GM23338 (cell line): ENCODE data around the gene MAP4K4. TPM values are rescaled to one million over a fixed set of nuclear protein-coding genes. Genes with fewer than 3 reads are reported as not detected.

ENCODE experiments used
- ATAC-seq: fragments of 200-7000 bp; cut with Tn5 transposase; 3 replicates; pipeline ENCODE4 v1.9.1; 2020
- DNase-seq: peaks from one replicate; pipeline ENCODE4 v3.0.0-alpha.2; 2015; ENCODE audit warnings: low spot score
- H2AFZ ChIP-seq: fragments of 200-600 bp; sonication (generic); 2 replicates; pipeline ENCODE4 v1.8.0; 2016; ENCODE audit warnings: antibody characterized with exemption, mild to moderate bottlenecking, moderate library complexity
- H3F3A ChIP-seq: fragments of 200-600 bp; sonication (generic); replicated peaks from 2 replicates; pipeline ENCODE4 v1.8.0; 2017; ENCODE audit warnings: antibody characterized with exemption, mixed run types, low read depth
- H3K27ac ChIP-seq: fragments of 200-600 bp; sonication (generic); 2 replicates; pipeline ENCODE4 v1.6.1; 2016; ENCODE audit warnings: low read depth
- H3K27me3 ChIP-seq: fragments of 200-600 bp; sonication (generic); 2 replicates; pipeline ENCODE4 v1.8.0; 2016; ENCODE audit warnings: mild to moderate bottlenecking, mixed run types, moderate library complexity; ENCODE audit not compliant: insufficient read depth
- H3K36me3 ChIP-seq: fragments of 200-600 bp; sonication (generic); 2 replicates; pipeline ENCODE4 v1.8.0; 2016; ENCODE audit warnings: mild to moderate bottlenecking; ENCODE audit not compliant: insufficient read depth
- H3K4me1 ChIP-seq: fragments of 200-600 bp; sonication (generic); 2 replicates; pipeline ENCODE4 v1.8.0; 2016; ENCODE audit warnings: mild to moderate bottlenecking, moderate library complexity; ENCODE audit not compliant: insufficient read depth
- H3K4me2 ChIP-seq: fragments of 200-600 bp; sonication (generic); 2 replicates; pipeline ENCODE4 v1.7.1; 2017; ENCODE audit warnings: mixed run types
- H3K4me3 ChIP-seq: fragments of 200-600 bp; sonication (generic); 2 replicates; pipeline ENCODE4 v1.6.1; 2016; ENCODE audit warnings: mixed run types
- H3K79me2 ChIP-seq: fragments of 200-600 bp; sonication (generic); replicated peaks from 2 replicates; pipeline ENCODE4 v1.8.0; 2017; ENCODE audit warnings: mild to moderate bottlenecking; ENCODE audit not compliant: insufficient read depth
- H3K9me2 ChIP-seq: fragments of 200-600 bp; sonication (generic); 2 replicates; pipeline ENCODE4 v1.8.0; 2017; ENCODE audit not compliant: insufficient read depth
- H4K20me1 ChIP-seq: fragments of 200-600 bp; sonication (generic); replicated peaks from 2 replicates; pipeline ENCODE4 v1.8.0; 2017; ENCODE audit warnings: mild to moderate bottlenecking; ENCODE audit not compliant: insufficient read depth
- H3K27ac Mint-ChIP-seq: 2 replicates; pipeline ENCODE4 v1.8.0; 2020; ENCODE audit warnings: inconsistent platforms, mild to moderate bottlenecking, moderate library complexity, mixed read lengths
- H3K27me3 Mint-ChIP-seq: 3 replicates; pipeline ENCODE4 v1.8.0; 2022; ENCODE audit warnings: low read depth, mild to moderate bottlenecking, moderate library complexity, mixed read lengths, inconsistent platforms; ENCODE audit not compliant: insufficient read depth, poor library complexity
- H3K36me3 Mint-ChIP-seq: 3 replicates; pipeline ENCODE4 v1.8.0; 2021; ENCODE audit warnings: low read depth, mild to moderate bottlenecking, inconsistent platforms, moderate library complexity, mixed read lengths
- H3K4me1 Mint-ChIP-seq: 3 replicates; pipeline ENCODE4 v1.8.0; 2020; ENCODE audit warnings: mild to moderate bottlenecking, inconsistent platforms, mixed read lengths
- H3K4me3 Mint-ChIP-seq: 3 replicates; pipeline ENCODE4 v1.8.0; 2021; ENCODE audit warnings: moderate library complexity, mild to moderate bottlenecking, inconsistent platforms, mixed read lengths
- H3K9me3 Mint-ChIP-seq: 3 replicates; pipeline ENCODE4 v1.8.0; 2020; ENCODE audit warnings: moderate library complexity, mild to moderate bottlenecking, inconsistent platforms, mixed read lengths
- EZH2 ChIP-seq: fragments of 200-600 bp; sonication (generic); IDR thresholded peaks from one replicate; pipeline ENCODE4 v1.8.0; 2017; ENCODE audit warnings: antibody characterized with exemption, mild to moderate bottlenecking, low read depth; ENCODE audit not compliant: unreplicated experiment
- EZH2phosphoT487 ChIP-seq: fragments of 200-600 bp; sonication (generic); IDR thresholded peaks from one replicate; pipeline ENCODE4 v1.8.1; 2018; ENCODE audit warnings: antibody characterized with exemption; ENCODE audit not compliant: unreplicated experiment
- NANOG ChIP-seq: IDR thresholded peaks from 2 replicates; pipeline ENCODE4 v1.6.1; 2016; ENCODE audit warnings: antibody characterized with exemption, borderline replicate concordance
- POLR2AphosphoS5 ChIP-seq: IDR thresholded peaks from 2 replicates; pipeline ENCODE4 v1.6.1; 2016; ENCODE audit warnings: antibody characterized with exemption, low read depth
- ZNF331 ChIP-seq: fragments of 250-450 bp; sonication (Bioruptor Pico); IDR thresholded peaks from 2 replicates; pipeline ENCODE4 v1.5.0; 2020; ENCODE audit warnings: low read depth, mild to moderate bottlenecking, moderate library complexity
- polyA plus RNA-seq: library from polyadenylated mRNA; unstranded; fragments of >200 nt; fragmentation: Nextera tagmentation; extraction: Ambion mirVana; gene quantifications from 2 replicates; pipeline ENCODE4 v1.2.1, GENCODE V29; 2016
- total RNA-seq: library from RNA; depleted of rRNA; stranded (reverse); fragments of >200 nt; shearing (Covaris generic); gene quantifications from 2 replicates; pipeline ENCODE4 v1.2.3, GENCODE V29; 2014
- TF ChIP-seq, protein P1 (sequence below): IDR thresholded peaks from one replicate; pipeline ENCODE4 v1.6.1; 2018; ENCODE audit warnings: antibody characterized with exemption; ENCODE audit not compliant: unreplicated experiment
- TF ChIP-seq, protein P2 (sequence below): IDR thresholded peaks from 2 replicates; pipeline ENCODE4 v1.6.1; 2016; ENCODE audit warnings: antibody characterized with exemption
- TF ChIP-seq, protein P3 (sequence below), 2 experiments: fragments of 200-600 bp in 1 of 2; sonication (generic) in 1 of 2; conservative IDR thresholded peaks; 2 replicates each; pipeline versions ENCODE4 v1.5.1 to v1.6.1; 2016 to 2017; ENCODE audit warnings: antibody characterized with exemption in 2 of 2, low read depth in 2 of 2, mild to moderate bottlenecking in 2 of 2, moderate library complexity in 1 of 2

The MAP4K4 gene
- total and polyA plus RNA-seq, 2 experiments from 2014 or later: 34.6 to 99.2 TPM

DNA sequence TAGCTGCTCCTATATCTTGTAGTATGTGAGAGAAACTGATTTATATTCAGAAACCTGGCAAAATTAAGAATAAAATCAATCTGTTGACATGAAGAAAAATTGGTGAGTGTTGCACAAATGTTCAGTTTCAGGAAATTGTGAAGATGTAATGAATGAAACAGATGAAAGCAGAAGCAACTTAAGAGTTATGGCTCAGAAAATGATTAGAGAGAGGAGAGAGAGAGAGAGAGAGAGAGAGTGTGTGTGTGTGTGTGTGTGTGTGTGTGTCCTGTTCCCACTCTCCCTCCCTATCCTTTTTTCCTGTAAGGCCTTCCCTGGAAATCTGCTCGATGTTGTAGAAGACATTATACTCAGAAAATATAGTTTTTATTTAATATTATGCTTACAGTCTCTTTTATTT is 31.4 kb downstream of the MAP4K4 start (continued):
- TF ChIP-seq, protein P1, sequence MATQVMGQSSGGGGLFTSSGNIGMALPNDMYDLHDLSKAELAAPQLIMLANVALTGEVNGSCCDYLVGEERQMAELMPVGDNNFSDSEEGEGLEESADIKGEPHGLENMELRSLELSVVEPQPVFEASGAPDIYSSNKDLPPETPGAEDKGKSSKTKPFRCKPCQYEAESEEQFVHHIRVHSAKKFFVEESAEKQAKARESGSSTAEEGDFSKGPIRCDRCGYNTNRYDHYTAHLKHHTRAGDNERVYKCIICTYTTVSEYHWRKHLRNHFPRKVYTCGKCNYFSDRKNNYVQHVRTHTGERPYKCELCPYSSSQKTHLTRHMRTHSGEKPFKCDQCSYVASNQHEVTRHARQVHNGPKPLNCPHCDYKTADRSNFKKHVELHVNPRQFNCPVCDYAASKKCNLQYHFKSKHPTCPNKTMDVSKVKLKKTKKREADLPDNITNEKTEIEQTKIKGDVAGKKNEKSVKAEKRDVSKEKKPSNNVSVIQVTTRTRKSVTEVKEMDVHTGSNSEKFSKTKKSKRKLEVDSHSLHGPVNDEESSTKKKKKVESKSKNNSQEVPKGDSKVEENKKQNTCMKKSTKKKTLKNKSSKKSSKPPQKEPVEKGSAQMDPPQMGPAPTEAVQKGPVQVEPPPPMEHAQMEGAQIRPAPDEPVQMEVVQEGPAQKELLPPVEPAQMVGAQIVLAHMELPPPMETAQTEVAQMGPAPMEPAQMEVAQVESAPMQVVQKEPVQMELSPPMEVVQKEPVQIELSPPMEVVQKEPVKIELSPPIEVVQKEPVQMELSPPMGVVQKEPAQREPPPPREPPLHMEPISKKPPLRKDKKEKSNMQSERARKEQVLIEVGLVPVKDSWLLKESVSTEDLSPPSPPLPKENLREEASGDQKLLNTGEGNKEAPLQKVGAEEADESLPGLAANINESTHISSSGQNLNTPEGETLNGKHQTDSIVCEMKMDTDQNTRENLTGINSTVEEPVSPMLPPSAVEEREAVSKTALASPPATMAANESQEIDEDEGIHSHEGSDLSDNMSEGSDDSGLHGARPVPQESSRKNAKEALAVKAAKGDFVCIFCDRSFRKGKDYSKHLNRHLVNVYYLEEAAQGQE: no peak
- TF ChIP-seq EZH2phosphoT487 (no peak), POLR2AphosphoS5 (no peak), ZNF331 (CRISPR knock-in tag) (no peak)
- TF ChIP-seq, protein P2, sequence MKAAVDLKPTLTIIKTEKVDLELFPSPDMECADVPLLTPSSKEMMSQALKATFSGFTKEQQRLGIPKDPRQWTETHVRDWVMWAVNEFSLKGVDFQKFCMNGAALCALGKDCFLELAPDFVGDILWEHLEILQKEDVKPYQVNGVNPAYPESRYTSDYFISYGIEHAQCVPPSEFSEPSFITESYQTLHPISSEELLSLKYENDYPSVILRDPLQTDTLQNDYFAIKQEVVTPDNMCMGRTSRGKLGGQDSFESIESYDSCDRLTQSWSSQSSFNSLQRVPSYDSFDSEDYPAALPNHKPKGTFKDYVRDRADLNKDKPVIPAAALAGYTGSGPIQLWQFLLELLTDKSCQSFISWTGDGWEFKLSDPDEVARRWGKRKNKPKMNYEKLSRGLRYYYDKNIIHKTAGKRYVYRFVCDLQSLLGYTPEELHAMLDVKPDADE: no peak

DNA sequence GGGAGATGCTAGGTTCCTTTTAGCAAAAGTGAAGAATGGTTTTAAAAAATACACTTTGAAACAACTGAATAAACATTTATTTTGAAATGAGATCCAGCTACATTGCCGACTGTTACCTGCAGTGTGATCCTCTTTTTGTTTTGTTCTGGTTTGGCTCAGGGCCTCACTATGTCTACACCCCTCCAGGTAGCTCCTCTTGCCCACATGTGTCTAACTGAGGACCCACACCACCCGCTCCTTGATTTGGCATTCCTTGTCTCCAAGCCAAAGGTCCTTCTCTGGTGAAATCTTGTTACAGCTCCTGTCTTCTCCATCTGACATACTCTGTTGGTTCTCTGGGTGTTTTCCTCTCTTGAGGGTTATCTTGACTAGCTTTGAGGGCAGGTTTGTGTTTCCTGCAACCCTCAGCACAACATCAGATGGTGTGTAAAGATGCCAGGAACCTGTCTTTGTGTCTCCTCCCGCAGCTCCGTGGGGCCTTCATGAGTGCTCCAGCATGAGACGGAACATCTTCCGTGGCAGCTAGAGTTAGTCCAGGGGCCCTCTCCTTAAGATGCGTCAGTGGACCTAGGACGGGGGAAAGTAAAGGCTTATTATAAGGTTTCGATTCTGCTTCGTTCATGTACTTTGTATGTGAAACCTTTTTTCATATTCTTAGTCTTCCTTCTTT is 32.1 kb downstream of the MAP4K4 start:
- H3K27ac ChIP-seq: no peak overlapping the region
- H3K4me1 ChIP-seq: peaks cover 25% of the 10 kb centered on the region
- H2AFZ ChIP-seq: no peak overlapping the region
- Mint-ChIP-seq H3K4me3 (no peak overlapping the region), H3K27ac (no peak overlapping the region), H3K4me1 (peaks cover 39% of the 10 kb centered on the region), H3K9me3 (no peaks in the 10 kb centered on the region), H3K36me3 (no peaks in the 10 kb centered on the region; the same call in 2 of the 3 replicates), H3K27me3 (peaks cover 1% of the 10 kb centered on the region)
- H3K79me2 ChIP-seq: peaks cover 100% of the 10 kb centered on the region
- H3K4me3 ChIP-seq: no peak overlapping the region
- H3F3A ChIP-seq: no peaks in the 10 kb centered on the region
- H4K20me1 ChIP-seq: peaks cover 57% of the 10 kb centered on the region
- no peak overlapping the region for H3K4me2 ChIP-seq
- no peak for DNase-seq
- ATAC-seq: no peak
- H3K9me2 ChIP-seq: no peaks in the 10 kb centered on the region
- H3K36me3 ChIP-seq: no peaks in the 10 kb centered on the region
- no peaks in the 10 kb centered on the region for H3K27me3 ChIP-seq
- TF ChIP-seq, protein P2: no peak
- TF ChIP-seq NANOG (no peak), EZH2phosphoT487 (no peak), EZH2 (no peak)
- TF ChIP-seq, protein P3, sequence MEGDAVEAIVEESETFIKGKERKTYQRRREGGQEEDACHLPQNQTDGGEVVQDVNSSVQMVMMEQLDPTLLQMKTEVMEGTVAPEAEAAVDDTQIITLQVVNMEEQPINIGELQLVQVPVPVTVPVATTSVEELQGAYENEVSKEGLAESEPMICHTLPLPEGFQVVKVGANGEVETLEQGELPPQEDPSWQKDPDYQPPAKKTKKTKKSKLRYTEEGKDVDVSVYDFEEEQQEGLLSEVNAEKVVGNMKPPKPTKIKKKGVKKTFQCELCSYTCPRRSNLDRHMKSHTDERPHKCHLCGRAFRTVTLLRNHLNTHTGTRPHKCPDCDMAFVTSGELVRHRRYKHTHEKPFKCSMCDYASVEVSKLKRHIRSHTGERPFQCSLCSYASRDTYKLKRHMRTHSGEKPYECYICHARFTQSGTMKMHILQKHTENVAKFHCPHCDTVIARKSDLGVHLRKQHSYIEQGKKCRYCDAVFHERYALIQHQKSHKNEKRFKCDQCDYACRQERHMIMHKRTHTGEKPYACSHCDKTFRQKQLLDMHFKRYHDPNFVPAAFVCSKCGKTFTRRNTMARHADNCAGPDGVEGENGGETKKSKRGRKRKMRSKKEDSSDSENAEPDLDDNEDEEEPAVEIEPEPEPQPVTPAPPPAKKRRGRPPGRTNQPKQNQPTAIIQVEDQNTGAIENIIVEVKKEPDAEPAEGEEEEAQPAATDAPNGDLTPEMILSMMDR (conservative IDR thresholded peaks at IDR 0.05; ENCODE audit: low read depth in 2 of 2): no peak
- TF ChIP-seq, protein P1: no peak
